WTC11 (cell line): ENCODE data around the gene PSMF1. TPM values are rescaled to one million over a fixed set of nuclear protein-coding genes. Genes with fewer than 3 reads are reported as not detected.

Source experiments
- ATAC-seq: fragments of 200-7000 bp; cut with Tn5 transposase; 2 replicates; pipeline ENCODE4 v1.10.0; 2021; ENCODE audit warnings: mild to moderate bottlenecking, moderate library complexity
- CTCF ChIA-PET: fragments of 300-600 bp; sonication (Branson Sonifier 250); formaldehyde crosslinking; loops from one replicate; lab custom pipeline; 2021; ENCODE audit warnings: antibody characterized with exemption; lab: Charles Lee
- POLR2A ChIA-PET: fragments of 350-600 bp; sonication (Branson Sonifier 250); formaldehyde crosslinking; loops from one replicate; lab custom pipeline; 2021; ENCODE audit warnings: antibody characterized with exemption; lab: Charles Lee
- DNase-seq: peaks from one replicate; pipeline ENCODE4 v3.0.0; 2021; ENCODE audit warnings: low spot score
- H3K27ac Mint-ChIP-seq: 2 replicates; pipeline ENCODE4 v1.8.0; 2021; ENCODE audit warnings: mixed read lengths
- H3K27me3 Mint-ChIP-seq: 2 replicates; pipeline ENCODE4 v1.8.0; 2021; ENCODE audit warnings: low read depth, mild to moderate bottlenecking, moderate library complexity, mixed read lengths
- H3K36me3 Mint-ChIP-seq: 2 replicates; pipeline ENCODE4 v1.8.0; 2021; ENCODE audit warnings: mixed read lengths
- H3K4me1 Mint-ChIP-seq: 2 replicates; pipeline ENCODE4 v1.8.0; 2022; ENCODE audit warnings: mixed read lengths
- H3K4me3 Mint-ChIP-seq: 2 replicates; pipeline ENCODE4 v1.8.0; 2021; ENCODE audit warnings: mild to moderate bottlenecking, moderate library complexity, mixed read lengths
- H3K9me3 Mint-ChIP-seq: 2 replicates; pipeline ENCODE4 v1.8.0; 2021; ENCODE audit warnings: mixed read lengths
- ATF1 ChIP-seq: sonication (generic); formaldehyde crosslinking; IDR thresholded peaks from 2 replicates; pipeline ENCODE4 v1.8.1; 2023; ENCODE audit warnings: mild to moderate bottlenecking, moderate library complexity, missing genetic modification reagents
- CREM ChIP-seq: sonication (generic); formaldehyde crosslinking; IDR thresholded peaks from 2 replicates; pipeline ENCODE4 v1.8.1; 2022; ENCODE audit warnings: mild to moderate bottlenecking, missing genetic modification reagents, moderate library complexity
- ESRRA ChIP-seq: sonication (generic); formaldehyde crosslinking; IDR thresholded peaks from 2 replicates; pipeline ENCODE4 v1.8.1; 2022; ENCODE audit warnings: mild to moderate bottlenecking, missing genetic modification reagents, borderline replicate concordance
- FOXJ3 ChIP-seq: sonication (generic); formaldehyde crosslinking; IDR thresholded peaks from 2 replicates; pipeline ENCODE4 v1.9.0; 2021; ENCODE audit warnings: missing genetic modification reagents, mild to moderate bottlenecking, borderline replicate concordance
- FOXP1 ChIP-seq: sonication (generic); formaldehyde crosslinking; IDR thresholded peaks from 2 replicates; pipeline ENCODE4 v1.8.0; 2022; ENCODE audit warnings: missing genetic modification reagents, mild to moderate bottlenecking, moderate library complexity, borderline replicate concordance
- GABPB1 ChIP-seq: sonication (generic); formaldehyde crosslinking; IDR thresholded peaks from 2 replicates; pipeline ENCODE4 v1.8.1; 2023; ENCODE audit warnings: mild to moderate bottlenecking, missing genetic modification reagents
- KAT7 ChIP-seq: sonication (generic); formaldehyde crosslinking; IDR thresholded peaks from 2 replicates; pipeline ENCODE4 v1.8.1; 2023; ENCODE audit warnings: missing genetic modification reagents, mild to moderate bottlenecking, borderline replicate concordance
- NFYB ChIP-seq: sonication (generic); formaldehyde crosslinking; conservative IDR thresholded peaks from 2 replicates; pipeline ENCODE4 v1.8.0; 2022; ENCODE audit warnings: low read depth, missing genetic modification reagents
- NR2C2 ChIP-seq: sonication (generic); formaldehyde crosslinking; IDR thresholded peaks from 2 replicates; pipeline ENCODE4 v1.8.0; 2022; ENCODE audit warnings: mild to moderate bottlenecking, missing genetic modification reagents
- SMAD3 ChIP-seq: sonication (generic); formaldehyde crosslinking; IDR thresholded peaks from 2 replicates; pipeline ENCODE4 v1.8.0; 2022; ENCODE audit warnings: missing genetic modification reagents, mild to moderate bottlenecking, borderline replicate concordance
- SOX15 ChIP-seq: fragments of 250-450 bp; sonication (Bioruptor Pico); IDR thresholded peaks from 2 replicates; pipeline ENCODE4 v1.9.0; 2021; ENCODE audit warnings: mild to moderate bottlenecking
- SP1 ChIP-seq: sonication (generic); formaldehyde crosslinking; conservative IDR thresholded peaks from 2 replicates; pipeline ENCODE4 v1.8.1; 2022; ENCODE audit warnings: missing genetic modification reagents
- TCF7 ChIP-seq: sonication (generic); formaldehyde crosslinking; IDR thresholded peaks from 2 replicates; pipeline ENCODE4 v1.8.0; 2022; ENCODE audit warnings: mild to moderate bottlenecking, low read depth, missing genetic modification reagents, moderate library complexity
- ZNF416 ChIP-seq: fragments of 250-450 bp; sonication (Bioruptor Pico); IDR thresholded peaks from 2 replicates; pipeline ENCODE4 v1.9.0; 2021; ENCODE audit warnings: mild to moderate bottlenecking, inconsistent platforms
- ZNF423 ChIP-seq: fragments of 250-450 bp; sonication (Bioruptor Pico); IDR thresholded peaks from 2 replicates; pipeline ENCODE4 v2.1.2; 2022; ENCODE audit warnings: mild to moderate bottlenecking, moderate library complexity
- total RNA-seq: library from RNA; stranded (reverse); gene quantifications from 3 replicates; pipeline ENCODE4 v1.2.3, GENCODE V29; 2021
- TF ChIP-seq, protein P1 (sequence below): sonication (generic); formaldehyde crosslinking; IDR thresholded peaks from 2 replicates; pipeline ENCODE4 v1.8.0; 2022; ENCODE audit warnings: mild to moderate bottlenecking, missing genetic modification reagents
- TF ChIP-seq, protein P2 (sequence below): sonication (generic); formaldehyde crosslinking; IDR thresholded peaks from 2 replicates; pipeline ENCODE4 v1.8.0; 2022; ENCODE audit warnings: mild to moderate bottlenecking, missing genetic modification reagents
- TF ChIP-seq, protein P3 (sequence below): sonication (generic); formaldehyde crosslinking; IDR thresholded peaks from 2 replicates; pipeline ENCODE4 v1.8.1; 2023; ENCODE audit warnings: mild to moderate bottlenecking, missing genetic modification reagents, moderate library complexity
- TF ChIP-seq, protein P4 (sequence below): sonication (generic); formaldehyde crosslinking; IDR thresholded peaks from 2 replicates; pipeline ENCODE4 v1.8.1; 2023; ENCODE audit warnings: mild to moderate bottlenecking, missing genetic modification reagents, moderate library complexity
- TF ChIP-seq, protein P5 (sequence below): fragments of 250-450 bp; sonication (Bioruptor Pico); IDR thresholded peaks from 2 replicates; pipeline ENCODE4 v2.1.2; 2022; ENCODE audit warnings: mild to moderate bottlenecking, moderate library complexity
- TF ChIP-seq, protein P6 (sequence below): sonication (generic); formaldehyde crosslinking; IDR thresholded peaks from 2 replicates; pipeline ENCODE4 v1.8.1; 2023; ENCODE audit warnings: mild to moderate bottlenecking, missing genetic modification reagents
- TF ChIP-seq, protein P7 (sequence below): fragments of 250-450 bp; sonication (Bioruptor Pico); IDR thresholded peaks from 2 replicates; pipeline ENCODE4 v1.9.0; 2021; ENCODE audit warnings: moderate library complexity, mild to moderate bottlenecking, inconsistent platforms, borderline replicate concordance

The PSMF1 gene
- total RNA-seq, 1 experiment from 2014 or later = 113 TPM

DNA sequence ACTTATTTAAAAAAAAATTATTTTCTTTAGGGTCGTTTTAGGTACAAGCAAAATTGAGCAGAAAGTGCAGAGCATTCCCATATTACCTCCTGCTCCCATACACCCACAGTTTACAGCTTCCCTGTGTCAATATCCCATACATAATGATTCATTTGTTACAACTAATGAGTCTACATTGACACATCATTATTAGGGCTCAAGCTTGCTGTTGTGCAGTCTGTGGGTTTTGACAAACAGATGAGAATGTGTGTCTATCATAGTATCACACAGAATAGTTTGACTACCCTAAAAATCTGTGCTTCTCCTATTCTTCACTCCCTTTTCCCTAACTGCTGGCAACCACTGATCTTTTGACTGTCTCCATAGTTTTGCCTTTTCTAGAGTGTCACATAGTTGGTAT lies 9.4 kb downstream of the PSMF1 start (continued):
- no peak for TF ChIP-seq KAT7
- no peak for TF ChIP-seq FOXJ3
- TF ChIP-seq SP1 = no peak
- TF ChIP-seq, protein P1, sequence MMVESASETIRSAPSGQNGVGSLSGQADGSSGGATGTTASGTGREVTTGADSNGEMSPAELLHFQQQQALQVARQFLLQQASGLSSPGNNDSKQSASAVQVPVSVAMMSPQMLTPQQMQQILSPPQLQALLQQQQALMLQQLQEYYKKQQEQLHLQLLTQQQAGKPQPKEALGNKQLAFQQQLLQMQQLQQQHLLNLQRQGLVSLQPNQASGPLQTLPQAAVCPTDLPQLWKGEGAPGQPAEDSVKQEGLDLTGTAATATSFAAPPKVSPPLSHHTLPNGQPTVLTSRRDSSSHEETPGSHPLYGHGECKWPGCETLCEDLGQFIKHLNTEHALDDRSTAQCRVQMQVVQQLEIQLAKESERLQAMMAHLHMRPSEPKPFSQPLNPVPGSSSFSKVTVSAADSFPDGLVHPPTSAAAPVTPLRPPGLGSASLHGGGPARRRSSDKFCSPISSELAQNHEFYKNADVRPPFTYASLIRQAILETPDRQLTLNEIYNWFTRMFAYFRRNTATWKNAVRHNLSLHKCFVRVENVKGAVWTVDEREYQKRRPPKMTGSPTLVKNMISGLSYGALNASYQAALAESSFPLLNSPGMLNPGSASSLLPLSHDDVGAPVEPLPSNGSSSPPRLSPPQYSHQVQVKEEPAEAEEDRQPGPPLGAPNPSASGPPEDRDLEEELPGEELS (CRISPR knock-in tag) = no peak
- TF ChIP-seq NR2C2 (CRISPR knock-in tag) = no peak
- TF ChIP-seq, protein P2, sequence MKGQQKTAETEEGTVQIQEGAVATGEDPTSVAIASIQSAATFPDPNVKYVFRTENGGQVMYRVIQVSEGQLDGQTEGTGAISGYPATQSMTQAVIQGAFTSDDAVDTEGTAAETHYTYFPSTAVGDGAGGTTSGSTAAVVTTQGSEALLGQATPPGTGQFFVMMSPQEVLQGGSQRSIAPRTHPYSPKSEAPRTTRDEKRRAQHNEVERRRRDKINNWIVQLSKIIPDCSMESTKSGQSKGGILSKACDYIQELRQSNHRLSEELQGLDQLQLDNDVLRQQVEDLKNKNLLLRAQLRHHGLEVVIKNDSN = no peak
- TF ChIP-seq, protein P3, sequence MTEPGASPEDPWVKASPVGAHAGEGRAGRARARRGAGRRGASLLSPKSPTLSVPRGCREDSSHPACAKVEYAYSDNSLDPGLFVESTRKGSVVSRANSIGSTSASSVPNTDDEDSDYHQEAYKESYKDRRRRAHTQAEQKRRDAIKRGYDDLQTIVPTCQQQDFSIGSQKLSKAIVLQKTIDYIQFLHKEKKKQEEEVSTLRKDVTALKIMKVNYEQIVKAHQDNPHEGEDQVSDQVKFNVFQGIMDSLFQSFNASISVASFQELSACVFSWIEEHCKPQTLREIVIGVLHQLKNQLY = no peak
- TF ChIP-seq, protein P4, sequence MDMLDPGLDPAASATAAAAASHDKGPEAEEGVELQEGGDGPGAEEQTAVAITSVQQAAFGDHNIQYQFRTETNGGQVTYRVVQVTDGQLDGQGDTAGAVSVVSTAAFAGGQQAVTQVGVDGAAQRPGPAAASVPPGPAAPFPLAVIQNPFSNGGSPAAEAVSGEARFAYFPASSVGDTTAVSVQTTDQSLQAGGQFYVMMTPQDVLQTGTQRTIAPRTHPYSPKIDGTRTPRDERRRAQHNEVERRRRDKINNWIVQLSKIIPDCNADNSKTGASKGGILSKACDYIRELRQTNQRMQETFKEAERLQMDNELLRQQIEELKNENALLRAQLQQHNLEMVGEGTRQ (CRISPR knock-in tag) = no peak
- TF ChIP-seq ESRRA (CRISPR knock-in tag) = no peak
- TF ChIP-seq SMAD3 (CRISPR knock-in tag) = no peak
- TF ChIP-seq, all 79 proteins: peak for 0

DNA sequence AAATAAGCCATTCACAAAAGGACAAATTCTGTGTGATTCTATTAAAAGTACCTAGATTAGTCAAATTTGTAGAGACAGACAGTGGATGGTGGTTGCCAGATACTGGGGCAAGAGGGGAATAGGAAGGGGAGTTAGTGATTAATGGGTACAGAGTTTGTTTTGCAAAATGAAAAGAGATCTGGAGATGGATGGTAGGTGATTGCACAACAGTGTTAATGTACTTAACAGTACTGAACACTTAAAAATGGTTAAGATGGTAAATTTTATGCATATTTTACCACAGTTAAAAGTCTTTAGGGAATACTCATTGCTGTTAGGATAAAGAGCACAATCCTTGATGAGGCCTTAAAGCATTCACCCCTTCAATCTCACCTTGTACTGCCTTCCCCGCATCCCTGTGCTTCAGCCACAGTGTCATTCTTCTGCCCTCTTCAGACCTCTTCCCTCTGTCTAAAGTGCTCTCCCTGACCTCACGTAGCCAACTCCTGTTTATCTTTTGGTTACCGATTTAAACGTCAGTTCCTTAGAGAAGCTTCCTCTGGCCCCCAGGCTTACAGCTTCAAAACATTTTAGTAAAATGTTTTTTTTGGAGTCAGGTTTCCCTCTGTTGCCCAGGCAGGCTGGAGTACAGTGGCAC lies 11.8 kb downstream of the PSMF1 start:
- TF ChIP-seq, protein P5, sequence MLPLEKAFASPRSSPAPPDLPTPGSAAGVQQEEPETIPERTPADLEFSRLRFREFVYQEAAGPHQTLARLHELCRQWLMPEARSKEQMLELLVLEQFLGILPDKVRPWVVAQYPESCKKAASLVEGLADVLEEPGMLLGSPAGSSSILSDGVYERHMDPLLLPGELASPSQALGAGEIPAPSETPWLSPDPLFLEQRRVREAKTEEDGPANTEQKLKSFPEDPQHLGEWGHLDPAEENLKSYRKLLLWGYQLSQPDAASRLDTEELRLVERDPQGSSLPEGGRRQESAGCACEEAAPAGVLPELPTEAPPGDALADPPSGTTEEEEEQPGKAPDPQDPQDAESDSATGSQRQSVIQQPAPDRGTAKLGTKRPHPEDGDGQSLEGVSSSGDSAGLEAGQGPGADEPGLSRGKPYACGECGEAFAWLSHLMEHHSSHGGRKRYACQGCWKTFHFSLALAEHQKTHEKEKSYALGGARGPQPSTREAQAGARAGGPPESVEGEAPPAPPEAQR (CRISPR knock-in tag) = no peak
- TF ChIP-seq SOX15 (CRISPR knock-in tag) (no peak), GABPB1 (no peak), ZNF416 (CRISPR knock-in tag) (no peak), ZNF423 (CRISPR knock-in tag) (no peak), CREM (no peak)
- TF ChIP-seq, protein P6, sequence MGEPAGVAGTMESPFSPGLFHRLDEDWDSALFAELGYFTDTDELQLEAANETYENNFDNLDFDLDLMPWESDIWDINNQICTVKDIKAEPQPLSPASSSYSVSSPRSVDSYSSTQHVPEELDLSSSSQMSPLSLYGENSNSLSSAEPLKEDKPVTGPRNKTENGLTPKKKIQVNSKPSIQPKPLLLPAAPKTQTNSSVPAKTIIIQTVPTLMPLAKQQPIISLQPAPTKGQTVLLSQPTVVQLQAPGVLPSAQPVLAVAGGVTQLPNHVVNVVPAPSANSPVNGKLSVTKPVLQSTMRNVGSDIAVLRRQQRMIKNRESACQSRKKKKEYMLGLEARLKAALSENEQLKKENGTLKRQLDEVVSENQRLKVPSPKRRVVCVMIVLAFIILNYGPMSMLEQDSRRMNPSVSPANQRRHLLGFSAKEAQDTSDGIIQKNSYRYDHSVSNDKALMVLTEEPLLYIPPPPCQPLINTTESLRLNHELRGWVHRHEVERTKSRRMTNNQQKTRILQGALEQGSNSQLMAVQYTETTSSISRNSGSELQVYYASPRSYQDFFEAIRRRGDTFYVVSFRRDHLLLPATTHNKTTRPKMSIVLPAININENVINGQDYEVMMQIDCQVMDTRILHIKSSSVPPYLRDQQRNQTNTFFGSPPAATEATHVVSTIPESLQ = no peak
- TF ChIP-seq, all 79 proteins: peak for 0
- peaks cover 69% of the 10 kb centered on the region for H3K36me3 Mint-ChIP-seq
- H3K27ac Mint-ChIP-seq = no peak overlapping the region
- no peaks in the 10 kb centered on the region for H3K27me3 Mint-ChIP-seq
- no peak overlapping the region for H3K4me3 Mint-ChIP-seq
- CTCF ChIA-PET = no interaction called here
- POLR2A ChIA-PET = no interaction called here
- ATAC-seq (no peak), DNase-seq (no peak)
- H3K9me3 Mint-ChIP-seq = no peaks in the 10 kb centered on the region
- H3K4me1 Mint-ChIP-seq = no peaks in the 10 kb centered on the region

DNA sequence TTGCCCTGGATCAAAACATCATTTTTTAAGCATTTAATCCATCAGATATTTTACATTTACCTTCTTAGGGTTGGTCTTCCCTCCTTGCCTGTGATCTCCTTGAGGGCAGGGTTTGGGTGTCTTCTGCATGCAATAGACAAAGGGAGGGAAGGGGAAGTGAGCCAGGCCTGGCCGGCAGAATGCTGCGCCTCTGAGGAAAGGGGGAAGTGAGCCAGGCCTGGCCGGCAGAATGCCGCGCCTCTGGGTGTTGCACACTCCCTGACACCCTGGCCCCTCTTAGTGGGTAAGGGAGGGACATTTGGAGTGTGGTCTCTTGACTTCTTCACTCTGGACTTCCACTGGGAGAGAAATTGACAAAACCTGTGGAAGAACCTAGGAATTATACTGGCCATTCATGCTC lies 12.4 kb downstream of the PSMF1 start:
- no peaks in the 10 kb centered on the region for H3K9me3 Mint-ChIP-seq
- H3K36me3 Mint-ChIP-seq = peaks cover 69% of the 10 kb centered on the region
- TF ChIP-seq ATF1 (no peak), NFYB (CRISPR knock-in tag) (no peak), TCF7 (CRISPR knock-in tag) (no peak), FOXP1 (CRISPR knock-in tag) (no peak)
- TF ChIP-seq, protein P7, sequence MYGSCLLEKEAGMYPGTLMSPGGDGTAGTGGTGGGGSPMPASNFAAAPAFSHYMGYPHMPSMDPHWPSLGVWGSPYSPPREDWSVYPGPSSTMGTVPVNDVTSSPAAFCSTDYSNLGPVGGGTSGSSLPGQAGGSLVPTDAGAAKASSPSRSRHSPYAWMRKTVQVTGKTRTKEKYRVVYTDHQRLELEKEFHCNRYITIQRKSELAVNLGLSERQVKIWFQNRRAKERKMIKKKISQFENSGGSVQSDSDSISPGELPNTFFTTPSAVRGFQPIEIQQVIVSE (CRISPR knock-in tag) = no peak
- H3K4me1 Mint-ChIP-seq = no peaks in the 10 kb centered on the region
- no peaks in the 10 kb centered on the region for H3K27me3 Mint-ChIP-seq
- H3K4me3 Mint-ChIP-seq = no peak overlapping the region
- DNase-seq = no peak
- ChIA-PET POLR2A (no interaction called here), CTCF (no interaction called here)
- ATAC-seq = no peak
- H3K27ac Mint-ChIP-seq = no peak overlapping the region
